NCI-H510A treated with DMSO at 0.1 percent for 48 hours (cell line): ENCODE data around the gene HAS3.
"Not testable (repeated sequence)": the region's sequence is repeated elsewhere in the genome, so short reads cannot be mapped to it uniquely, and the experiment has no call there.

ENCODE experiments used
- DNase-seq: peaks from one replicate; lab custom pipeline; 2025; lab: John Stamatoyannopoulos, UW

Gene HAS3

GRCh38 chr16:69116256-69116875 is 10.9 kb downstream of the HAS3 start:
- no peak for DNase-seq

GRCh38 chr16:69116906-69117305 is 11.5 kb downstream of the HAS3 start:
- no peak for DNase-seq

GRCh38 chr16:69118468-69118867 is 13.0 kb downstream of the HAS3 start:
- no peak for DNase-seq

GRCh38 chr16:69118994-69119393 is 13.5 kb downstream of the HAS3 start:
- no peak for DNase-seq

- DNase-seq, result no peak
These were observed 14.1 kb downstream of the HAS3 start for GRCh38 chr16:69119536-69119935.

GRCh38 chr16:69120096-69120664 is 14.7 kb downstream of the HAS3 start:
- no peak for DNase-seq

- peak; percentile 26 for DNase-seq
These were observed 18.5 kb downstream of the HAS3 start for GRCh38 chr16:69123910-69124309.

- DNase-seq, result not testable (repeated sequence)
These were observed 19.0 kb downstream of the HAS3 start for GRCh38 chr16:69124406-69124805.

- DNase-seq, result not testable (repeated sequence)
These were observed 19.5 kb downstream of the HAS3 start for GRCh38 chr16:69124961-69125360.

GRCh38 chr16:69126221-69126620 is 20.8 kb downstream of the HAS3 start:
- no peak for DNase-seq

- DNase-seq, result not testable (repeated sequence)
These were observed 21.3 kb downstream of the HAS3 start for GRCh38 chr16:69126801-69127200.

GRCh38 chr16:69127966-69128510 is 22.6 kb downstream of the HAS3 start:
- DNase-seq, result no peak

- DNase-seq, result no peak
These were observed 25.0 kb downstream of the HAS3 start for GRCh38 chr16:69130461-69130860.

- no peak for DNase-seq
These were observed 25.9 kb downstream of the HAS3 start for GRCh38 chr16:69131167-69131838.

GRCh38 chr16:69131839-69132423 is 26.5 kb downstream of the HAS3 start:
- peak; percentile 42 for DNase-seq

- DNase-seq, result peak; percentile 39
These were observed 27.2 kb downstream of the HAS3 start, which contains the start of the genes CHTF8 and UTP4 for GRCh38 chr16:69132424-69133252. TSS of gene CHTF8 (minus strand) at chr16:69132588. CDS start at chr16:69121458, 11,130 bp downstream. TSS of gene UTP4 (plus strand) at chr16:69132649. CDS start at chr16:69133460, 811 bp downstream.

- DNase-seq, result no peak
These were observed 28.0 kb downstream of the HAS3 start for GRCh38 chr16:69133373-69133954.

- DNase-seq, result no peak
These were observed 33.2 kb downstream of the HAS3 start for GRCh38 chr16:69138608-69139007.

- not testable (repeated sequence) for DNase-seq
These were observed 34.0 kb downstream of the HAS3 start for GRCh38 chr16:69139464-69139863.

- no peak for DNase-seq
These were observed 35.6 kb downstream of the HAS3 start for GRCh38 chr16:69141014-69141413.

- no peak for DNase-seq
These were observed 36.5 kb downstream of the HAS3 start for GRCh38 chr16:69141936-69142335.
